ENCODE measurements around the gene ZBTB20. TPM values are rescaled to one million over a fixed set of nuclear protein-coding genes. Genes with fewer than 3 reads are reported as not detected.
A peak's percentile ranks its signal among the peaks of the same experiment; 100 is the strongest.
"Not testable (repeated sequence)": the region's sequence is repeated elsewhere in the genome, so short reads cannot be mapped to it uniquely, and the experiment has no call there.

The ZBTB20 gene
- total and polyA plus RNA-seq, 10 of the 15 experiments (the other 5 are each of a cell fraction or from before 2014, with no cell fraction given): 0.20 to 5.5 (median 2.2) TPM

GRCh38 chr3:115186351-115187148 lies 39.5 kb upstream of the ZBTB20 start:
- POLR2A ChIA-PET: no interaction called here
- CTCF ChIA-PET: interaction anchor here (0.6 to 2.6 kb wide), 7 partner anchors 14 to 1832 kb away, joined by 3 to 7 read pairs (median 5); partner anchors contain the start of gene ZBTB20
- Histone ChIP-seq H3K79me2 (ENCODE audit: control insufficient read depth, insufficient read depth, low read length) (no peaks in the 10 kb centered on the region), H2AFZ (ENCODE audit: control insufficient read depth, low read depth, low read length) (peak overlapping the region; percentile 64), H3K27me3 (replicated peaks in 1 of 2; ENCODE audit: control insufficient read depth in 2 of 2, insufficient read depth in 2 of 2, low read length in 1 of 2) (no peaks in the 10 kb centered on the region), H4K20me1 (ENCODE audit: control insufficient read depth, insufficient read depth) (no peaks in the 10 kb centered on the region), H3K36me3 (ENCODE audit: control insufficient read depth in 2 of 2, insufficient read depth in 2 of 2, low read length in 1 of 2) (no peaks in the 10 kb centered on the region), H3K4me3 (peak overlapping the region; percentile 49), H3K9me3 (replicated peaks; ENCODE audit: control insufficient read depth, insufficient read depth, low read length) (no peaks in the 10 kb centered on the region), H3K27ac (ENCODE audit: control insufficient read depth, insufficient read depth) (peak overlapping the region; percentile 78), H3K4me2 (ENCODE audit: control insufficient read depth, insufficient read depth) (peak overlapping the region; percentile 91), H3K9ac (ENCODE audit: control insufficient read depth, insufficient read depth, low read length) (peak overlapping the region; percentile 16; the same call in 1 of the 2 replicates), H3K4me1 (ENCODE audit: control insufficient read depth, insufficient read depth, low read length) (peaks cover 18% of the 10 kb centered on the region)
- in situ Hi-C loops (cut with MboI): no loop called here
- intact Hi-C loops (cut with micrococcal nuclease; ENCODE audit: unreplicated experiment): no loop called here
- SMC1A ChIA-PET (ENCODE audit: uncharacterized antibody, unreplicated experiment): interaction anchor here (0.8 to 3.0 kb wide), 8 partner anchors 14 to 502 kb away, joined by 3 to 13 read pairs (median 4); no protein-coding TSS in a partner anchor
- 13% methylated on average over 6 of the region's 6 CpGs for WGBS (ENCODE audit: insufficient coverage, insufficient replicate concordance, low lambda C conversion rate, missing lambda C conversion rate)
- DNase-seq (ENCODE audit: low read depth, low spot score): peak; percentile 12
- no TSS peak for BruUV-seq (replicated peaks)
- FAIRE-seq: peak; percentile 13
- ATAC-seq: peak; percentile 60
- TF ChIP-seq TARDBP (IDR thresholded peaks at IDR 0.05; ENCODE audit: borderline replicate concordance) (no peak), ETV6 (conservative IDR thresholded peaks at IDR 0.05 in 1 of 2, IDR thresholded peaks at IDR 0.05 in 1 of 2; ENCODE audit: borderline replicate concordance in 1 of 2, low read depth in 1 of 2) (no peak), EGR1 (IDR thresholded peaks at IDR 0.05; ENCODE audit: borderline replicate concordance in 1 of 2, low read depth in 2 of 2, low read length in 2 of 2) (no peak), YBX1 (IDR thresholded peaks at IDR 0.05) (no peak), TCF12 (IDR thresholded peaks at IDR 0.05; ENCODE audit: low read depth, low read length) (no peak), POLR2AphosphoS5 (IDR thresholded peaks at IDR 0.05; ENCODE audit: low read length) (no peak), RELA (IDR thresholded peaks at IDR 0.05; ENCODE audit: borderline replicate concordance, partially characterized antibody) (no peak), PAX8 (IDR thresholded peaks at IDR 0.05) (no peak), RFX5 (IDR thresholded peaks at IDR 0.05; ENCODE audit: low read depth, low read length) (no peak), SRF (IDR thresholded peaks at IDR 0.05; ENCODE audit: low read depth in 2 of 2, low read length in 2 of 2) (no peak), KDM1A (IDR thresholded peaks at IDR 0.05; ENCODE audit: borderline replicate concordance) (no peak), SUPT20H (IDR thresholded peaks at IDR 0.05; ENCODE audit: borderline replicate concordance, control insufficient read depth, low read depth, low read length) (no peak), BMI1 (IDR thresholded peaks at IDR 0.05; ENCODE audit: borderline replicate concordance) (no peak), ASH2L (IDR thresholded peaks at IDR 0.05; ENCODE audit: borderline replicate concordance, low read depth) (no peak), POLR2A (IDR thresholded peaks at IDR 0.05; ENCODE audit: low read depth, low read length) (no peak), HDAC2 (IDR thresholded peaks at IDR 0.05) (no peak), RBBP5 (conservative IDR thresholded peaks at IDR 0.05) (no peak), EED (IDR thresholded peaks at IDR 0.05; ENCODE audit: low read depth) (no peak), CHD2 (IDR thresholded peaks at IDR 0.05; ENCODE audit: borderline replicate concordance, low read depth, low read length) (no peak)
- RAD21 ChIA-PET (ENCODE audit: unreplicated experiment): interaction anchor here (1.2 to 1.6 kb wide), 5 partner anchors 23 to 360 kb away, joined by 3 to 5 read pairs (median 4); partner anchors contain the start of gene ZBTB20

DNA sequence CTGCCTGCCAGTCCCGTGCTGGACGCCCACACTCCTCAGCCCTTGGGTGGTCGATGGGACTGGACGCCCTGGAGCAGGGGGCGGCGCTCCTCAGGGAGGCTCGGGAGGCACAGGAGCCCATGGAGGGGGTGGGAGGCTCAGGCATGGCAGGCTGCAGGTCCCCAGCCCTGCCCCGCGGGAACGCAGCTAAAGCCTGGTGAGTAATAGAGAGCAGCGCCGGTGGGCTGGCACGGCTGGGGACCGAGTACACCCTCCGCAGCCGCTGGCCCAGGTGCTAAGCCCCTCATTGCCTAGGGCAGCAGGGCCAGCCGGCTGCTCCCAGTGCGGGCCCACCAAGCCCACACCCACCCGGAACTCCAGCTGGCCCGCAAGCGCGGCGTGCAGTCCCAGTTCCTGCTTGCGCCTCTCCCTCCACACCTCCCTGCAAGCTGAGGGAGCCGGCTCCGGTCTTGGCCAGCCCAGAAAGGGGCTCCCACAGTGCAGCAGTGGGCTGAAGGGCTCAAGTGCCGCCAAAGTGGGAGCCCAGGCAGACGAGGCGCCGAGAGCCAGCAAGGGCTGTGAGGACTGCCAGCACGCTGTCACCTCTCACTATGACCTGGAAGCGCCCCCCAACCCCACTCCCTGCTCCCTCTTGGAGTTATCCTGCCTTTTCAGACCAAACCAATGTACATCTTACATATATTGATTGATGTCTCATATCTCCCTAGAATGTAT lies 37.9 kb upstream of the ZBTB20 start:
- H3K9me3 ChIP-seq (replicated peaks; ENCODE audit: control insufficient read depth, insufficient read depth, low read length); H3K27me3 ChIP-seq (replicated peaks in 1 of 2; ENCODE audit: control insufficient read depth in 2 of 2, insufficient read depth in 2 of 2, low read length in 1 of 2); H3K4me3 ChIP-seq; FAIRE-seq; H4K20me1 ChIP-seq (ENCODE audit: control insufficient read depth, insufficient read depth); intact Hi-C loops (cut with micrococcal nuclease; ENCODE audit: unreplicated experiment); H3K27ac ChIP-seq (ENCODE audit: control insufficient read depth, insufficient read depth); H3K36me3 ChIP-seq (ENCODE audit: control insufficient read depth in 2 of 2, insufficient read depth in 2 of 2, low read length in 1 of 2); BruUV-seq (replicated peaks); POLR2A ChIA-PET; H3K79me2 ChIP-seq (ENCODE audit: control insufficient read depth, insufficient read depth, low read length); ATAC-seq; RAD21 ChIA-PET (ENCODE audit: unreplicated experiment); H3K4me2 ChIP-seq (ENCODE audit: control insufficient read depth, insufficient read depth); H2AFZ ChIP-seq (ENCODE audit: control insufficient read depth, low read depth, low read length); H3K9ac ChIP-seq (ENCODE audit: control insufficient read depth, insufficient read depth, low read length); in situ Hi-C loops (cut with MboI); DNase-seq (ENCODE audit: low read depth, low spot score): not testable (repeated sequence)
- ChIA-PET CTCF (interaction anchor here (2.6 kb wide), 1 partner anchor 94 kb away, joined by 7 read pairs; no protein-coding TSS in a partner anchor), SMC1A (ENCODE audit: uncharacterized antibody, unreplicated experiment) (interaction anchor here (1.3 kb wide), 1 partner anchor 93 kb away, joined by 4 read pairs; no protein-coding TSS in a partner anchor)
- WGBS (ENCODE audit: insufficient coverage, insufficient replicate concordance, low lambda C conversion rate, missing lambda C conversion rate): 96% methylated on average over 21 of the region's 32 CpGs
- peaks cover 18% of the 10 kb centered on the region for H3K4me1 ChIP-seq (ENCODE audit: control insufficient read depth, insufficient read depth, low read length)
